GM12874 (cell line): Measurements from ENCODE around the gene LIPA.

ENCODE experiments used
- TF ChIP-seq, protein P1 (sequence below): IDR thresholded peaks from 2 replicates; pipeline ENCODE4 v1.5.1; 2011; ENCODE audit warnings: low read depth, mild to moderate bottlenecking, control low read depth, low read length, moderate library complexity; ENCODE audit not compliant: insufficient read depth

Gene LIPA

DNA sequence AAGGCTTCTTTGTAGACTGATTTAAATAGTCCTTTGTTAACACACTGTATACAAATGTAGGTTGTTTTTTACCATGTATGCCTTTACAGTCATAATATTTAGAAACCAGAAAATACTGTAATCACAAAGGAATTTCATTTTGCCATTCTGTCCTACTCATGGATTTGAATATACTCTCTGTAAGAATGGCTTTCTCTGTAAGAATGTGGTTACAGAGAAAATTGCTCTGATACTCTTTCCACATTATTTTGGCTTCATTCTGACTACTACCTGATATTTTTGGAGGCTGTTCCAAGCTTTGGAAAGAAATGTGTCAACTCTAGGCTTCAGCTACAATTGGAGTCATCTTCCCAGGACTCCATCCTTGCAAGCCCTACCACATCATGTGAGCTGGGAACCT, 68.0 kb downstream of the LIPA start:
- TF ChIP-seq, protein P1, sequence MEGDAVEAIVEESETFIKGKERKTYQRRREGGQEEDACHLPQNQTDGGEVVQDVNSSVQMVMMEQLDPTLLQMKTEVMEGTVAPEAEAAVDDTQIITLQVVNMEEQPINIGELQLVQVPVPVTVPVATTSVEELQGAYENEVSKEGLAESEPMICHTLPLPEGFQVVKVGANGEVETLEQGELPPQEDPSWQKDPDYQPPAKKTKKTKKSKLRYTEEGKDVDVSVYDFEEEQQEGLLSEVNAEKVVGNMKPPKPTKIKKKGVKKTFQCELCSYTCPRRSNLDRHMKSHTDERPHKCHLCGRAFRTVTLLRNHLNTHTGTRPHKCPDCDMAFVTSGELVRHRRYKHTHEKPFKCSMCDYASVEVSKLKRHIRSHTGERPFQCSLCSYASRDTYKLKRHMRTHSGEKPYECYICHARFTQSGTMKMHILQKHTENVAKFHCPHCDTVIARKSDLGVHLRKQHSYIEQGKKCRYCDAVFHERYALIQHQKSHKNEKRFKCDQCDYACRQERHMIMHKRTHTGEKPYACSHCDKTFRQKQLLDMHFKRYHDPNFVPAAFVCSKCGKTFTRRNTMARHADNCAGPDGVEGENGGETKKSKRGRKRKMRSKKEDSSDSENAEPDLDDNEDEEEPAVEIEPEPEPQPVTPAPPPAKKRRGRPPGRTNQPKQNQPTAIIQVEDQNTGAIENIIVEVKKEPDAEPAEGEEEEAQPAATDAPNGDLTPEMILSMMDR: no peak

DNA sequence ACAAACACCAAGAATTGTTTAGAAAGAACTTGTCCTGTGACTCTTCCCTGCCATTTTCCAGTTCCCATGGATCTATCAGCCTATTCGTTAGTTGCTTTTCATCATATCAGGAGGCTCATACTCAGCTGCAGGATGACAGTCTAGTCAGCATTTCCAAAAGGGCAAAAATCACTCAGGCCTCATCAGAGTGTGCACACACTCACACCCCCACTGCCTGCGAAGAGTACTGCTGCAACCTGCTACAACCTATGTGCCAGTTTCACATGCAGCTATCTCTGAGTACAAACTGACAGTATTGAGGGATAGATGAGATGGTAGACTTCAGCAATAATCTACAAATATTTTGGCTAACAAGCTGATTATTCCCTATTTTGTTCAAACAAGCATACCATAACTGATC, 68.7 kb downstream of the LIPA start:
- TF ChIP-seq, protein P1: no peak

DNA sequence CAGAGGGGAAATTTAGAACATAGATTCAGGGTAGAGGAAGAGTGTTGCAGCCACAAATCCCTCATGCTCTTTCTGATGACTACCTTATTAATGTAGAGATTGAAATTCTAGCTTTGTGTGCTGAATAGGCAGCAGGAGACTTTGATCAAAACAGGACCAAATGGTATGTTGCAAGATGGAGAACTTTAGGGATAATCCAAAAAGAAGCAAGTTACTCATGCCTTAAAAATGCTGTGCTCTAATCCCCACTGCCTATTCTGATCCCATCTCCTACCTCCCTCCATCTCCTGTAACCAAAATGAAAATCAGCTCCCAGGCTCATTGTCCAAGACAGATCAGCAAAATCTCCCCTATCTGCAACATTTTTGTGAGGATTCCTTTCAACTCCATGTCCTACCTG, 75.8 kb downstream of the LIPA start:
- TF ChIP-seq, protein P1: no peak

DNA sequence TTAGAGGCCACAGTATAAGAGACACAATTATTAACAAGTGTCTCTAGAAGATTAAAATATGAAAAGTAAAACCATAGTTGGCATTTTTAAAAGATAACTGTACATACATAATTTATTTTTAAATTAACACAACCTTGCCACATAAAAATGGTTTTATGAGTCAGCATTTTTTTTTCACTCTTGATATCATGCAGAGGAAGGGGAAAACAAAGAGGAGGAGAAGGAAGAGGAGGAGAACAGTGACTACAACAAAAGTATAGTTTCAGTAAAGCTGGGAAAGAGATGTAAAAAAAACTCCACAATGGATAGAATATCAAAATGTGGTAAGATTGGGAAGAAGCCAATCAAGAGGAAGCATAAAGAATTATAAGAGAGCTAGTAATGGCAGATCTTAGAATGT, 78.5 kb downstream of the LIPA start:
- TF ChIP-seq, protein P1: no peak

DNA sequence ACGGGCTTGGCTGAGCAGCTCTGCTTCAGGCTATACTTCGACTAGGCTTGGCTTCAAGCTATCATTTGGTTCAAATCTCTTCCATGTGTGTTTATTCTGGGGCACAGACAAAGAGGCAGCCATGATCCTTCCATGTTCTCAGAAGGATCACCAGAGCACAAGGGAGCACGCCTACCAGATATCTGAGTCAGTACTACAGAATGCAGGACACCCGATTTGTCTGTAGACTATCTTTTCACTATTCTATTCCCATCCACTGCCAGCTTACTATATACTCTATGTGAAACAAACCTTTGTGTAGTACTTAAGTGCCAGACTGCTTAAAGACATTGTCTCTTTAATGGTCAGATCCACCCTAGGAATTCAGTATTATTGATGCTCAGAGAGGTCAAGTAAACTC, 79.6 kb downstream of the LIPA start:
- TF ChIP-seq, protein P1: no peak

DNA sequence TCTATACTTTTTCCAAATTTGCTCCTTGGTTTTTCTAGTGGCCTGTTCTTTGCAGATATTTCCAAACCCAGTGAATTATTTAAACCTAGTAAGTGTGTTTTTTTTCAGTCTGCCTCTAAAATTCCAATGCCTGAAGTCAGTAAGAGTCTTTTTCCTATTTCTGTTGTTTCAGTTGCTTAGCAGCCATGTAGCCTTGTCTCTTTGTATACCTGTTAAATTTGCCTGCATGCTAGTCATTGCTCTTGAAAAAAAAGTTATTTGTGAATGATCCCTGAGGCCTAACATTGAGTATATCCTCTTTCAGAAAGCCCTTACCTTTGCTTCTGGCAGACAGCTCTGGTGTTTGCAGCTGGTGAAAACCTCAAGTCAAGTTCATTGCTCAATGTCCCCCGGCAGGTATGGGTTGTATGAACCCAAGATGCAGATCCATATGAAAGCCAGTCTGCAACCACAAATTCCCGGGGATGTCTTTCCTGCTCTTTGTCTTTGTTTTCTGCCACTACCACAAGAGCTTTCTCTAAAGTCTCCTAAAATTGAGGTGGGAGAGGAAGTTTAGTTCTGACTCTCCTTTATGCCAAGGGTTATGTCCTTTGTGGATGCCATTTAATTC, 80.2 kb downstream of the LIPA start:
- TF ChIP-seq, protein P1: no peak

DNA sequence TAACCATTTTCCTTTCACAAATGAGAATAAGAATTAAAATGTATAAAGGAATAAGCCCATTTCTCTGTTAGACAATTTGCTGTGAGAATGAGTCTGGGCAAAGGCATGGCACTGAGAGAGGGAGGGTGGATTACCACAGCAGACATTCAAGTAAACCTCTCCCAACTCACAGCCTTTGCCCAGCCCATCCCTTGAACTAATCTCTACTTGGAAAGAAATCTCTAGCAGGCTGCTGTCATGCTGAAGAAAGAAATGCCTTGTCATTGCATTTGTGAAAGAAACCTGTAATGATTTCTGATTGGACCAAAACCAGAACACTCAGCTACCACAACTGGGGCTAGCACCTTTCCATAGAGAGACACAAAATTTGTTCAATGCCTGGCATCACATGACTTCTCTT, 83.7 kb downstream of the LIPA start:
- TF ChIP-seq, protein P1: no peak
